ENCODE results near the gene TDRKH.
"Not testable (repeated sequence)": the region's sequence is repeated elsewhere in the genome, so short reads cannot be mapped to it uniquely, and the experiment has no call there.

Gene TDRKH

GRCh38 chr1:151733995-151734394 is 56.3 kb downstream of the TDRKH start:
- not testable (repeated sequence) for H4K12ac ChIP-seq (ENCODE audit: low read depth, low read length); H3K9me3 ChIP-seq (ENCODE audit: insufficient read depth, low read depth, low read length)
- no CpG with 5 or more reads among the region's 9 CpGs for WGBS (ENCODE audit: extremely low coverage, insufficient coverage, insufficient read length)

GRCh38 chr1:151733126-151733525 is 57.2 kb downstream of the TDRKH start:
- Histone ChIP-seq H3K9me3 (ENCODE audit: insufficient read depth, low read depth, low read length) (peaks cover 7% of the 10 kb centered on the region), H2AK5ac (ENCODE audit: low read length) (no peak overlapping the region), H3K4me2 (ENCODE audit: low read length) (no peak overlapping the region), H4K12ac (ENCODE audit: low read depth, low read length) (no peak overlapping the region), H3K36me3 (ENCODE audit: control insufficient read depth in 1 of 2, insufficient read depth in 2 of 2, low read length in 2 of 2) (no peaks in the 10 kb centered on the region), H3K27me3 (ENCODE audit: insufficient read depth, low read length) (no peaks in the 10 kb centered on the region), H3K4ac (ENCODE audit: low read depth, low read length) (no peak overlapping the region), H2AFZ (ENCODE audit: insufficient read depth, low read length, poor library complexity) (no peak overlapping the region), H3K79me1 (ENCODE audit: low read length) (no peaks in the 10 kb centered on the region), H3K14ac (ENCODE audit: low read length) (no peak overlapping the region), H4K8ac (ENCODE audit: low read depth, low read length) (no peak overlapping the region), H2BK12ac (ENCODE audit: low read length) (no peak overlapping the region), H3K4me1 (ENCODE audit: control insufficient read depth in 1 of 2, insufficient read depth in 2 of 2, low read length in 2 of 2) (no peaks in the 10 kb centered on the region), H3K79me2 (ENCODE audit: control insufficient read depth, insufficient read depth, low read length, poor library complexity) (no peaks in the 10 kb centered on the region), H3K27ac (ENCODE audit: low read depth, low read length) (no peak overlapping the region), H3K4me3 (ENCODE audit: low read depth, low read length) (no peak overlapping the region), H2BK120ac (ENCODE audit: insufficient read depth, low read length, poor library complexity) (no peak overlapping the region), H3K9ac (ENCODE audit: low read length) (no peak overlapping the region), H4K91ac (ENCODE audit: low read depth, low read length) (no peak overlapping the region), H3K23ac (ENCODE audit: low read length) (no peak overlapping the region), H3K18ac (ENCODE audit: low read length) (no peak overlapping the region), H2BK5ac (ENCODE audit: low read depth, low read length, poor library complexity) (no peak overlapping the region)
- no peak for DNase-seq
- WGBS (ENCODE audit: extremely low coverage, insufficient coverage, insufficient read length): no CpG with 5 or more reads among the region's 3 CpGs

More at GRCh38 chr1:151733995-151734394, 56.3 kb downstream of the TDRKH start:
- not testable (repeated sequence) for H3K4me2 ChIP-seq (ENCODE audit: low read length); H3K27ac ChIP-seq (ENCODE audit: low read depth, low read length); H2AK5ac ChIP-seq (ENCODE audit: low read length); H3K36me3 ChIP-seq (ENCODE audit: control insufficient read depth in 1 of 2, insufficient read depth in 2 of 2, low read length in 2 of 2); H2BK120ac ChIP-seq (ENCODE audit: insufficient read depth, low read length, poor library complexity); H3K14ac ChIP-seq (ENCODE audit: low read length); H3K79me2 ChIP-seq (ENCODE audit: control insufficient read depth, insufficient read depth, low read length, poor library complexity); H3K9ac ChIP-seq (ENCODE audit: low read length); H2BK5ac ChIP-seq (ENCODE audit: low read depth, low read length, poor library complexity); H3K4me3 ChIP-seq (ENCODE audit: low read depth, low read length); H3K4me1 ChIP-seq (ENCODE audit: control insufficient read depth in 1 of 2, insufficient read depth in 2 of 2, low read length in 2 of 2); H3K79me1 ChIP-seq (ENCODE audit: low read length); H3K4ac ChIP-seq (ENCODE audit: low read depth, low read length); H2BK12ac ChIP-seq (ENCODE audit: low read length); H3K18ac ChIP-seq (ENCODE audit: low read length); H4K8ac ChIP-seq (ENCODE audit: low read depth, low read length); H3K27me3 ChIP-seq (ENCODE audit: insufficient read depth, low read length); H3K23ac ChIP-seq (ENCODE audit: low read length); H4K91ac ChIP-seq (ENCODE audit: low read depth, low read length); DNase-seq; H2AFZ ChIP-seq (ENCODE audit: insufficient read depth, low read length, poor library complexity)

- Histone ChIP-seq H3K27me3 (ENCODE audit: insufficient read depth, low read length) (no peaks in the 10 kb centered on the region), H4K12ac (ENCODE audit: low read depth, low read length) (no peak overlapping the region), H2AFZ (ENCODE audit: insufficient read depth, low read length, poor library complexity) (no peak overlapping the region), H2AK5ac (ENCODE audit: low read length) (no peak overlapping the region), H3K79me1 (ENCODE audit: low read length) (no peaks in the 10 kb centered on the region), H3K36me3 (ENCODE audit: control insufficient read depth in 1 of 2, insufficient read depth in 2 of 2, low read length in 2 of 2) (no peaks in the 10 kb centered on the region), H3K9me3 (ENCODE audit: insufficient read depth, low read depth, low read length) (no peaks in the 10 kb centered on the region), H3K9ac (ENCODE audit: low read length) (no peak overlapping the region), H2BK5ac (ENCODE audit: low read depth, low read length, poor library complexity) (no peak overlapping the region), H3K4me2 (ENCODE audit: low read length) (no peak overlapping the region), H4K8ac (ENCODE audit: low read depth, low read length) (no peak overlapping the region), H2BK120ac (ENCODE audit: insufficient read depth, low read length, poor library complexity) (no peak overlapping the region), H3K27ac (ENCODE audit: low read depth, low read length) (no peak overlapping the region), H3K23ac (ENCODE audit: low read length) (no peak overlapping the region), H2BK12ac (ENCODE audit: low read length) (no peak overlapping the region), H3K4ac (ENCODE audit: low read depth, low read length) (no peak overlapping the region), H4K91ac (ENCODE audit: low read depth, low read length) (no peak overlapping the region), H3K4me3 (ENCODE audit: low read depth, low read length) (no peak overlapping the region), H3K79me2 (ENCODE audit: control insufficient read depth, insufficient read depth, low read length, poor library complexity) (no peaks in the 10 kb centered on the region), H3K4me1 (ENCODE audit: control insufficient read depth in 1 of 2, insufficient read depth in 2 of 2, low read length in 2 of 2) (no peaks in the 10 kb centered on the region), H3K14ac (ENCODE audit: low read length) (no peak overlapping the region), H3K18ac (ENCODE audit: low read length) (no peak overlapping the region)
- DNase-seq: no peak
- no CpG with 5 or more reads among the region's 4 CpGs for WGBS (ENCODE audit: extremely low coverage, insufficient coverage, insufficient read length)
Observed at GRCh38 chr1:151729966-151730291, 60.4 kb downstream of the TDRKH start.

- Histone ChIP-seq H3K4me1 (ENCODE audit: control insufficient read depth in 1 of 2, insufficient read depth in 2 of 2, low read length in 2 of 2) (no peaks in the 10 kb centered on the region), H2BK12ac (ENCODE audit: low read length) (no peak overlapping the region), H2BK5ac (ENCODE audit: low read depth, low read length, poor library complexity) (no peak overlapping the region), H3K9ac (ENCODE audit: low read length) (no peak overlapping the region), H3K4me2 (ENCODE audit: low read length) (no peak overlapping the region), H3K36me3 (ENCODE audit: control insufficient read depth in 1 of 2, insufficient read depth in 2 of 2, low read length in 2 of 2) (no peaks in the 10 kb centered on the region), H4K12ac (ENCODE audit: low read depth, low read length) (no peak overlapping the region), H2AFZ (ENCODE audit: insufficient read depth, low read length, poor library complexity) (no peak overlapping the region), H3K79me2 (ENCODE audit: control insufficient read depth, insufficient read depth, low read length, poor library complexity) (no peaks in the 10 kb centered on the region), H4K8ac (ENCODE audit: low read depth, low read length) (no peak overlapping the region), H3K9me3 (ENCODE audit: insufficient read depth, low read depth, low read length) (no peaks in the 10 kb centered on the region), H2AK5ac (ENCODE audit: low read length) (no peak overlapping the region), H3K27ac (ENCODE audit: low read depth, low read length) (no peak overlapping the region), H3K27me3 (ENCODE audit: insufficient read depth, low read length) (no peaks in the 10 kb centered on the region), H4K91ac (ENCODE audit: low read depth, low read length) (no peak overlapping the region), H2BK120ac (ENCODE audit: insufficient read depth, low read length, poor library complexity) (no peak overlapping the region), H3K14ac (ENCODE audit: low read length) (no peak overlapping the region), H3K23ac (ENCODE audit: low read length) (no peak overlapping the region), H3K18ac (ENCODE audit: low read length) (no peak overlapping the region), H3K4me3 (ENCODE audit: low read depth, low read length) (no peak overlapping the region), H3K79me1 (ENCODE audit: low read length) (no peaks in the 10 kb centered on the region), H3K4ac (ENCODE audit: low read depth, low read length) (no peak overlapping the region)
- WGBS (ENCODE audit: extremely low coverage, insufficient coverage, insufficient read length): no CpG with 5 or more reads among the region's 10 CpGs
- DNase-seq: no peak
Observed at GRCh38 chr1:151729157-151729965, 60.9 kb downstream of the TDRKH start.

All from trophoblast cell (in vitro differentiated cells and primary cell).